Loucy (cell line): Measurements from ENCODE around the gene FYN.

Source experiments
- CTCF ChIP-seq: fragments of 200-600 bp; sonication (generic); conservative IDR thresholded peaks from 2 replicates; pipeline ENCODE4 v1.5.1; 2014; ENCODE audit warnings: mild to moderate bottlenecking, antibody characterized with exemption, low read length
- EZH2phosphoT487 ChIP-seq: fragments of 200-600 bp; IDR thresholded peaks from 2 replicates; pipeline ENCODE4 v1.6.1; 2018; ENCODE audit warnings: antibody characterized with exemption, mild to moderate bottlenecking, moderate library complexity, borderline replicate concordance

- TF ChIP-seq CTCF (no peak), EZH2phosphoT487 (no peak)
Observed at GRCh38 chr6:111631018-111631417, 242.2 kb downstream of the FYN start.
